Heart left ventricle (tissue), 16 donors: ENCODE measurements around the gene GSTM4. TPM values are rescaled to one million over a fixed set of nuclear protein-coding genes. Genes with fewer than 3 reads are reported as not detected.
A peak's percentile ranks its signal among the peaks of the same experiment; 100 is the strongest.

Experiments
- ATAC-seq, 4 donors: fragments of 200-7000 bp; cut with Tn5 transposase; one replicate each; pipeline ENCODE4 v1.9.1; 2020 to 2022; ENCODE audit warnings: moderate library complexity in 4 of 4, mild to moderate bottlenecking in 3 of 4, moderate number of reproducible peaks in 1 of 4
- DNase-seq, 5 donors: peaks; one replicate each; pipeline ENCODE4 v3.0.0-alpha.2; 2020
- H3K27ac ChIP-seq, 12 donors: fragments of 200-600 bp; sonication (generic) in 4 of 12; one replicate each; pipeline versions ENCODE4 v1.5.0 to v1.8.0; 2016 to 2022; ENCODE audit warnings: mild to moderate bottlenecking in 2 of 12
- H3K27me3 ChIP-seq, 9 donors: fragments of 200-600 bp; sonication (generic) in 2 of 9; one replicate each; pipeline versions ENCODE4 v1.5.1 to v1.8.0; 2016 to 2022; ENCODE audit warnings: mild to moderate bottlenecking in 3 of 9
- H3K36me3 ChIP-seq, 9 donors: fragments of 200-600 bp; sonication (generic) in 2 of 9; one replicate each; pipeline versions ENCODE4 v1.5.0 to v1.8.0; 2018 to 2022; ENCODE audit warnings: mild to moderate bottlenecking in 2 of 9
- H3K4me1 ChIP-seq, 12 donors: fragments of 200-600 bp; sonication (generic) in 4 of 12; one replicate each; pipeline versions ENCODE4 v1.5.0 to v1.8.0; 2016 to 2022; ENCODE audit warnings: mild to moderate bottlenecking in 3 of 12
- H3K4me3 ChIP-seq, 12 donors: fragments of 200-600 bp; sonication (generic) in 4 of 12; one replicate each; pipeline versions ENCODE4 v1.5.0 to v1.8.0; 2017 to 2022; ENCODE audit warnings: mild to moderate bottlenecking in 9 of 12, moderate library complexity in 4 of 12
- H3K9me3 ChIP-seq, 12 donors: fragments of 200-600 bp; sonication (generic) in 4 of 12; one replicate each; pipeline versions ENCODE4 v1.5.0 to v1.8.0; 2016 to 2022; ENCODE audit warnings: mild to moderate bottlenecking in 1 of 12
- POLR2A ChIP-seq, 2 donors: fragments of 450-650 bp; IDR thresholded peaks; one replicate each; pipeline ENCODE4 v1.6.1; 2017; ENCODE audit warnings: antibody characterized with exemption in 2 of 2, mild to moderate bottlenecking in 2 of 2, moderate library complexity in 2 of 2
- WGBS, 4 donors: extraction: QIAGEN DNeasy Blood & Tissue Kit in 2 of 4; methylation state at CpG; one replicate each; pipeline versions ENCODE4 v1.1.5 to v1.1.7; 2013 to 2018; 5-methylcytosine and 5-hydroxymethylcytosine counted together
- intact Hi-C, 10 donors: fragments of 100-400 bp; cut with DNase I; formaldehyde crosslinking; loops; one replicate each; pipeline versions ENCODE4 v1.11.1 to v1.14.2; 2022
- long read RNA-seq, 3 donors: library from polyadenylated mRNA; unstranded; transcript quantifications; one replicate each; pipeline ENCODE4 v2.0.0, GENCODE V29; 2020 to 2021
- polyA plus RNA-seq, 2 donors: library from polyadenylated mRNA; stranded (reverse); fragments of 200-250 nt; gene quantifications; one replicate each; pipeline ENCODE4 v1.2.3, GENCODE V29; 2013
- total RNA-seq, 9 donors: library from RNA; depleted of rRNA in 2 of 9; stranded (reverse); fragments of >200 nt in 2 of 9; fragmentation: NEBNext Ultra II Directional in 3 of 9; extraction: Animal tissue kit (Norgen Biotek cat#: 25700) in 3 of 9; gene quantifications; one replicate each; pipeline versions ENCODE4 v1.1.0 to v1.2.4, GENCODE V29; 2016 to 2023
- TF ChIP-seq, protein P1 (sequence below), 12 donors: fragments of 200-600 bp; sonication (generic) in 4 of 12; IDR thresholded peaks; one replicate each; pipeline versions ENCODE4 v1.5.0 to v1.8.0; 2018 to 2022; ENCODE audit warnings: antibody characterized with exemption in 12 of 12, mild to moderate bottlenecking in 5 of 12
- donor health status: ischemic (EF 13 %, LVEDD 7.1; RV severe dilation, severe dysfunction).
- donor health status: healthy with polysubstance abuse.
- donor health status: DM: no; HTN: yes; CAD: no.
- donor health status: DM: no; HTN: no; CAD: no.
- donor health status: ischemic (EF 25% LVEDD 6.9; RV normal size, moderate dysfunction).
- donor health status: ischemic (EF 25% LVEDD 5.7; RV mildly dilated, moderate dysfunction).
- donor health status: healthy.
- donor health status: DM: yes; HTN: yes; CAD: no.
- donor health status: ischemic (EF 35%, LVEDD 5.7; RV mildly dilated, moderate dysfunction).
- donor health status: nonischemic (EF 11% LVEDD 7.7; RV severe dilation, severe dysfunction).
- donor health status: DM: yes; HTN: yes; CAD: no.
- donor health status: PGD.
- donor health status: ischemic (EF 29% LVEDD 5.4; RV normal size, mild dysfunction).
- donor health status: nonischemic (EF 23%, LVEDD 6.1; RV moderate dilation, normal function).

Gene GSTM4
- total RNA-seq = 10 to 100 TPM; 29.2 to 48.4 (median 44.5) TPM
- 10 to 100 TPM; 21.7 to 42.1 TPM for polyA plus RNA-seq
- long read RNA-seq, donor 1, transcript GSTM4-204 (8 exons, 1,412 nt) = major isoform, 15 of 22 reads
- long read RNA-seq, donor 1, partial matches to known transcripts = 0 of 22 reads
- long read RNA-seq, donor 1, other reads (novel, unspliced or antisense) = 4 of 22 reads
- long read RNA-seq, donor 2, transcript GSTM4-204 (8 exons, 1,412 nt) = major isoform, 26 of 46 reads
- long read RNA-seq, donor 2, transcript GSTM4-201 (8 exons, 1,321 nt) = minor isoform, 7 of 46 reads
- long read RNA-seq, donor 2, partial matches to known transcripts = 6 of 46 reads
- long read RNA-seq, donor 2, other reads (novel, unspliced or antisense) = 6 of 46 reads
- long read RNA-seq, donor 3, transcript GSTM4-201 (8 exons, 1,321 nt) = minor isoform, 5 of 30 reads
- long read RNA-seq, donor 3, transcript GSTM4-204 (8 exons, 1,412 nt) = major isoform, 15 of 30 reads
- long read RNA-seq, donor 3, partial matches to known transcripts = 3 of 30 reads
- long read RNA-seq, donor 3, other reads (novel, unspliced or antisense) = 5 of 30 reads

DNA sequence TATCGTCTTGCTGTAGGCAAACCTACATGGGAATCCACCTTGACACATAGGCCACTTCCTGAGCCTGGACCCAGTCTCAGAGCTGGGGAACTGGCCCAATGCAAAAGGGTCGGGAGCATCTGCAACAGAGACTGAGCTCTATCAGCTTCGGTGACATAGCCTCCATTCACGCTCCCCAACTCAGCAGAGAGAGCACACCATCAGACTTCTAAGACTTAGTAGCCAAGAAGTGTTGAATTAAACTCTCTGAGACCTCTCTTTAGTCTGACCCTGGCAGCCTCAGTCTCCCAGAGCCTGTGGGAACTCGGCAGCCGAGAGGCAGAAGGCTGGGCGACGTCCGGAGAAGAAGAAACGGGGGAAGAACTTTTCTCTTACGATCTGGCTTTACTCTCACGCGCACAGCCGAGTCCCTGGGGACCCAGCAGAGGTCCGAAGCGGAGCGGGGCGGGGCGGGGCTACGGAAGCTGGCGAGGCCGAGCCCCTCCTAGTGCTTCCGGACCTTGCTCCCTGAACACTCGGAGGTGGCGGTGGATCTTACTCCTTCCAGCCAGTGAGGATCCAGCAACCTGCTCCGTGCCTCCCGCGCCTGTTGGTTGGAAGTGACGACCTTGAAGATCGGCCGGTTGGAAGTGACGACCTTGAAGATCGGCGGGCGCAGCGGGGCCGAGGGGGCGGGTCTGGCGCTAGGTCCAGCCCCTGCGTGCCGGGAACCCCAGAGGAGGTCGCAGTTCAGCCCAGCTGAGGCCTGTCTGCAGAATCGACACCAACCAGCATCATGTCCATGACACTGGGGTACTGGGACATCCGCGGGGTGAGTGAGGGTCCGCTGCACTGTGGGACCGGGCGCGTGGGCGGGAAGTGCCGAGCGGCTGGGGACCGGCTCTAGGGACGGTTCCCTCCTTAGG lies at the start of gene GSTM4:
Gene GSTM4 (plus strand): TSS at position 485 of the 905 bp plus-strand sequence. CDS start 291 bp downstream, at position 776.
- H3K36me3 ChIP-seq = peaks cover 0 to 26% (median 16%) of the 10 kb centered on the region in 9 donors
- DNase-seq (peak; percentile 91 to 94 (median 92)), ATAC-seq (peak; percentile 90 to 98 (median 96))
- H3K4me1 ChIP-seq = peaks cover 0 to 28% (median 11%) of the 10 kb centered on the region in 12 donors
- peak in 1 of 2 donors; percentile 38 for TF ChIP-seq POLR2A (IDR thresholded peaks at IDR 0.05)
- TF ChIP-seq, protein P1, sequence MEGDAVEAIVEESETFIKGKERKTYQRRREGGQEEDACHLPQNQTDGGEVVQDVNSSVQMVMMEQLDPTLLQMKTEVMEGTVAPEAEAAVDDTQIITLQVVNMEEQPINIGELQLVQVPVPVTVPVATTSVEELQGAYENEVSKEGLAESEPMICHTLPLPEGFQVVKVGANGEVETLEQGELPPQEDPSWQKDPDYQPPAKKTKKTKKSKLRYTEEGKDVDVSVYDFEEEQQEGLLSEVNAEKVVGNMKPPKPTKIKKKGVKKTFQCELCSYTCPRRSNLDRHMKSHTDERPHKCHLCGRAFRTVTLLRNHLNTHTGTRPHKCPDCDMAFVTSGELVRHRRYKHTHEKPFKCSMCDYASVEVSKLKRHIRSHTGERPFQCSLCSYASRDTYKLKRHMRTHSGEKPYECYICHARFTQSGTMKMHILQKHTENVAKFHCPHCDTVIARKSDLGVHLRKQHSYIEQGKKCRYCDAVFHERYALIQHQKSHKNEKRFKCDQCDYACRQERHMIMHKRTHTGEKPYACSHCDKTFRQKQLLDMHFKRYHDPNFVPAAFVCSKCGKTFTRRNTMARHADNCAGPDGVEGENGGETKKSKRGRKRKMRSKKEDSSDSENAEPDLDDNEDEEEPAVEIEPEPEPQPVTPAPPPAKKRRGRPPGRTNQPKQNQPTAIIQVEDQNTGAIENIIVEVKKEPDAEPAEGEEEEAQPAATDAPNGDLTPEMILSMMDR (IDR thresholded peaks at IDR 0.05) = peak in 3 of 12 donors; percentile 31 to 44 (median 37)
- H3K4me3 ChIP-seq = peak within 1 kb of the TSS; percentile 34 to 86 (median 70)
- no peaks in the 10 kb centered on the region for H3K9me3 ChIP-seq
- H3K27me3 ChIP-seq = no peaks in the 10 kb centered on the region
- WGBS, 4 donors = 1 to 5% (median 2%) methylated on average over 15 to 54 of the region's 54 CpGs
- H3K27ac ChIP-seq = peak within 1 kb of the TSS; percentile 80 to 95 (median 87)
- intact Hi-C loops = no loop called here

GRCh38 chr1:109609881-109610280 lies 46.0 kb upstream of the GSTM4 start:
- Histone ChIP-seq H3K9me3 (no peaks in the 10 kb centered on the region), H3K4me3 (no peak overlapping the region), H3K36me3 (peaks cover 0 to 6% (median 0%) of the 10 kb centered on the region in 9 donors), H3K27ac (no peak overlapping the region), H3K27me3 (no peaks in the 10 kb centered on the region), H3K4me1 (peaks cover 0 to 26% (median 0%) of the 10 kb centered on the region in 12 donors)
- intact Hi-C loops = loop anchor here in 1 of 10 donors (10.0 kb wide), 1 partner anchor 55 kb away; no protein-coding TSS in a partner anchor
- WGBS, 4 donors = 92 to 98% (median 95%) methylated on average over 3 of the region's 3 CpGs
- ATAC-seq = no peak
- no peak for DNase-seq
- TF ChIP-seq, protein P1 (IDR thresholded peaks at IDR 0.05) = no peak
- no peak for TF ChIP-seq POLR2A (IDR thresholded peaks at IDR 0.05)

GRCh38 chr1:109610609-109611307 lies 45.1 kb upstream of the GSTM4 start:
- H3K9me3 ChIP-seq = no peaks in the 10 kb centered on the region
- no peak for DNase-seq
- intact Hi-C loops = loop anchor here in 1 of 10 donors (10.0 kb wide), 1 partner anchor 56 kb away; no protein-coding TSS in a partner anchor
- TF ChIP-seq, protein P1 (IDR thresholded peaks at IDR 0.05) = no peak
- TF ChIP-seq POLR2A (IDR thresholded peaks at IDR 0.05) = no peak
- H3K27ac ChIP-seq = no peak overlapping the region
- 66 to 72% (median 71%) methylated on average over 3 of the region's 3 CpGs for WGBS, 4 donors
- H3K4me3 ChIP-seq = no peak overlapping the region
- peaks cover 0 to 35% (median 0%) of the 10 kb centered on the region in 12 donors for H3K4me1 ChIP-seq
- no peak for ATAC-seq
- H3K27me3 ChIP-seq = no peaks in the 10 kb centered on the region
- H3K36me3 ChIP-seq = peaks cover 0 to 6% (median 0%) of the 10 kb centered on the region in 9 donors
